Astrocyte of the hippocampus (primary cell): ENCODE measurements around the gene FBXL13.
A peak's percentile ranks its signal among the peaks of the same experiment; 100 is the strongest.
"Not testable (repeated sequence)": the region's sequence is repeated elsewhere in the genome, so short reads cannot be mapped to it uniquely, and the experiment has no call there.

Experiments used
- DNase-seq: peaks from one replicate; pipeline ENCODE4 v3.0.0; 2011; ENCODE audit warnings: low read depth, low spot score

The FBXL13 gene

DNA sequence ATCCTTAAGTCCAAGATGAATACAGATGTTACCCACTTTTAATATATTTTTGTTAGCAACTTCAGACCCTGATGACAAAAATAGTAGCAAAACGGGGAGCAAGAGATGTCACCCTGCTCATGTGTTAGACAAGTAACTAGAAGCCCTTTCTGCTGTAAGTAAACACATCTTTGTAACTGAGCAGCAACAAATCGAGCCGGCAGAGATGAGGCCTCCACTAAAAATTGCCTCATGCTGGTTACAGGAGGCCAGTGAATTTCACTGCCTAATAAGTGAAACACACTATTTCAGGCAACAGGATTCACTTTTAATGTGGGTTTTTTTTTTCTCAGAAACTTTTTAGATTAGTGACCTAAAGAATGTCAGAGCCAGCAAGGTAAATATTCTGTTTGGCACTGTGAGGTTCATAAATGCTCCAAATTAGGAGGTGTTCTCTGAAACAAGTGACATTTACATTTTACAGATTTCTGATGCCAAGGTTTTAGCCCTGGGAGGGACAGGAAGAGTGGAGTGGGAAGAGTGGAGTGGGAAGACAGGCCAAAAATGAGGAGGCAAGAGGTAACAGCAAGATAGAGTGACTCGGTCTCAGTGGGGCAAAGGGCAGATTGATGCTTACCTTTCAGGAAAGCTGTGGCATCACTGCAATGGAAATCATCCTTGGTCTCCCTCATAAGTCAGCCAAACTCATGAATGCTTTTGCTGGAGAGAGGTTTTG lies 215.4 kb downstream of the FBXL13 start:
- no peak for DNase-seq

DNA sequence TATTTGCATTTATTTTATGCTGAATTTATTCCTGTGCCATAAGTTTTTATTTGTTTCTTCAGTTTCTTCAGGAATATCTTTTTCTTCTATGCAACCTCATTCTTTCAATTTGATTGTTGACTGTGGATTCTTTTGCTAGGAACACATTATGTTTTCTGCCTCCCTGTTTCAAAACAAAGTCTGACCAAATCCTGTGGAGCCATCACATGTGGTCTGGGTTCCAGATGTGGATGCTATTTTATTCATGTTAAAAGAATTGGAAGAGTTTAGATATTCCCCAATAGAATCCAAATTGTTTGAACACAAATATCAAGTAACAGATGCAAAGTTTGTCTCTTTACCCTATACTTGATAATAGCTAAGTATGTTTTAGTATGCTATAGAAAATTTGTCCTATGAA lies 218.6 kb downstream of the FBXL13 start:
- no peak for DNase-seq

DNA sequence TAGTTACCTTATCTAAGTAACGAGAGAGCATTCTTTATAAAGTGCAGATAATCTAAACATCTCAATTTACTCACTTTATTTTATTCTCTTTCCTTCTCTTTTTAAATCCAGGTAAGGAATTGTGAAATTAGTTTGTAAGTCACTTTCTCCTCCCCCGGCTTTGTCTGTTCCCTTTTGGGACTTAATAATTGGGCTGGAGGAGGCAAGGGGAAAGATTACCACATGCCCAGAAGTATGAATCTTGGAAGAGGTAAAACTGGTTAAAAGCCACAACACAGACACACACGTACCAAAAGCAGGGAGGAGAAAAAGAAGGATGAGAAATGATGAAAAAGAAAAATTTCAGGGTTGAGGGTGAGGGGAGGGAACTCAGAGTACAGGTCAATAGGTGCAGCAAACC lies 225.1 kb downstream of the FBXL13 start:
- no peak for DNase-seq

DNA sequence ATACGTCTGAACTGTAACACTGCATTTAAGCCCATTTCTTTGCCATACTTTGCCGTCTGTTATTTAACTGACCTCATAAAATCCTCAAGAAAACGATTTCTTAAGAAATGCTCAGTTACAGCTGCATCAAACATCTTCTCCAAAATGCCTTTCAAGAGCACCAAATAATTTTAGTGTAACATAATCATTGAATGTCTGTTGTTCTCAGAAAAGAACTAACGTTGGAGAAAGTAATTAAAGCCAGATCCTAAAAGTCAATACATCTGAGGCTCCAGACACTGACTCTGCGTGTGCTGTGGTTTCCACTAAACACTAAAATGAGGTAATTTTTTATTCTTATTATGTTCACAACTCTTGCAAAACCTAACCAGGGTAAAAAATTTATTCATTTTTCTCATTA lies 225.5 kb downstream of the FBXL13 start:
- no peak for DNase-seq

GRCh38 chr7:102845346-102845745 lies 229.2 kb downstream of the FBXL13 start:
- DNase-seq: no peak

DNA sequence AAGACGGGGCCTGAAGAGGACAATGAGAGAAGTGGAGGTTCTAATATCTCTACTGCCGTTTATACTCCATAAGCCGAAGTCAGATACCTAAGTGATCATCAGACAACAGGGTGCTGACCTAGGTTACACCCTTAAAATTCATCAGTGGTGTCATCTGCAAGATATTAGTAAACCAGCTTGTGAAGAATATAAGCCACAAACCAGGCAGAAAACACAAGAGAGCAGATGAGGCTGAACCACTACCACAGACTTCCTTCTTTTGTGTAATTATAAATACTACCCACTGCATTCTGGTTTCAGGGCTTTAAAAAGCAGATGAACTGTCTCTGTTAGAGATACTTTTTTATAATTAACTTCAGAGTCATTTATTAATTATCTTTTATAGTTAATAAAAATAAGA lies 230.7 kb downstream of the FBXL13 start:
- DNase-seq: no peak

GRCh38 chr7:102842284-102842683 lies 232.3 kb downstream of the FBXL13 start:
- no peak for DNase-seq

- DNase-seq: peak; percentile 67
Measured at GRCh38 chr7:102841290-102841689, 233.3 kb downstream of the FBXL13 start.

GRCh38 chr7:102840404-102840803 lies 234.2 kb downstream of the FBXL13 start:
- DNase-seq: no peak

DNA sequence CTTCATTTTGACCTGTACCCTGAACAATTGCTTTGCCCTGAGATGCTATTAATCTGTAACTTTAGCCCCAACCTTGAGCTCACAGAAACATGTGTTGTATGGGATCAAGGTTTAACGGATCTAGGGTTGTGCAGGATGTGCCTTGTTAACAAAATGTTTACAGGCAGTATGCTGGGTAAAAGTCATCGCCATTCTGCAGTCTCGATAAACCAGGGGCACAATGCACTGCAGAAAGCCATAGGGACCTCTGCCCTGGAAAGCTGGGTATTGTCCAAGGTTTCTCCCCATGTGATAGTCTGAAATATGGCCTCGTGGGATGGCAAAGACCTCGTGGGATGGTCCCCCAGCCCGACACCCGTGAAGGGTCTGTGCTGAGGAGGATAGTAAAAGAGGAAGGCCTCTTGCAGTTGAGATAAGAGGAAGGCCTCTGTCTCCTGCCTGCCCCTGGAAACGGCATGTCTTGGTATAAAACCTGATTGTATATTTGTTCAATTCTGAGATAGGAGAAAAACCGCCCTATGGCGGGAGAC lies 236.0 kb downstream of the FBXL13 start:
- not testable (repeated sequence) for DNase-seq

DNA sequence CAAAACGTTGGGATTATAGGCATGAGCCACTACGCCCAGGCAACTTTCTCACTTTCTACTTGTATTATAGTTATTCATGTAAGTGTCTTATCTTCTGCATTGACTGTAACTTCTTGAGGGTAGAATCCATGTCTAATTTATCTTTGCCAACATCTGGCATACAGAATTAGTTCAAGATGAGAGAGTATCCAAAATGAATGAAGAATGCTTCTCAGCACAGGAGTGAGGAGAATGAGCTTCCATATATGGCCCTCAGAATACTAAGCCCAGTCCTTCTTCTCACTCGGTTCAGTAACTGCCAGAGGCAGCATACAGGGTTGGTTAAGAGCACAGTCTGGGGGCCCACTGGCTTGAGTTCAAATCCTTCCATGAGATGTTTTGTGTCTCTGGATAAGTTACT lies 236.8 kb downstream of the FBXL13 start:
- DNase-seq: no peak

DNA sequence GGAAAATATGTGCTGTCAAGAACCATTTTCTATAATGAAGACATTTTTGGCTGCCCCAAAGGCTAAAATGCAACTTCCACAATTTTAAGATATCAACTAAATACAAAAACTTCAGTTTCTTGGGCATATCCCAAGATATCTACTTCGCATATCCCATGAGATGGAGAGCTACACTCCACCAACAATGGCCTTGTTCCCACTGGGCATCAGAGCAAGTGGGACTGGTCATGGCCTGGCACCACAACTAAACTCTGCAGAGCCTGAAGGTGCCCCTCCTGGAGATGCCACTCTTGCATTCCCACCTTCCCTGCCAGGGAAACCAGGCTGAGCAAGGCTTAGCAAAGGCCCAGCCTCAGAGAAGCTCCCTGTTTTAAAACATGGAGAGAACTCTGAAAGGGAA lies 237.6 kb downstream of the FBXL13 start:
- peak; percentile 37 for DNase-seq

- peak; percentile 86 for DNase-seq
Measured at GRCh38 chr7:102836191-102836919, 238.2 kb downstream of the FBXL13 start.

DNA sequence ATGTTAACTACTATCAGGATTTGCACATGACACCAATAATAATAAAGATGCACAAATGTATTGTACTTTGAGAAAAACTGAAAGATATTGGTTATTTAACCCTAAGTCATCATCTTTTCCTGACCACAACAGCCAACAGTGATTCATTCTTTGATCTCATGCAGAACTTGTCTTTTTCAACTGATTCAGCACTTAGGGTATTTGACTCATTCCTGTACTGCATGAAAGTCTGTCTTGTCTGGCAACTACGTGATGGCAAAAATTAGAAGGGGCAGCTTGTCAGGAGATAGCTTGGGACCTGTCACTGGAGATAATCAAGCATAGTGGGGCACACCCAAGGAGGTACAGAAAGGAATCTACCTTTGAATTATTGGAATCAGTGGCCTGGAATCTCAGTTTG lies 239.6 kb downstream of the FBXL13 start:
- peak; percentile 71 for DNase-seq

GRCh38 chr7:102834466-102834865 lies 240.1 kb downstream of the FBXL13 start:
- no peak for DNase-seq

- DNase-seq: no peak
Measured at GRCh38 chr7:102833343-102833742, 241.3 kb downstream of the FBXL13 start.

DNA sequence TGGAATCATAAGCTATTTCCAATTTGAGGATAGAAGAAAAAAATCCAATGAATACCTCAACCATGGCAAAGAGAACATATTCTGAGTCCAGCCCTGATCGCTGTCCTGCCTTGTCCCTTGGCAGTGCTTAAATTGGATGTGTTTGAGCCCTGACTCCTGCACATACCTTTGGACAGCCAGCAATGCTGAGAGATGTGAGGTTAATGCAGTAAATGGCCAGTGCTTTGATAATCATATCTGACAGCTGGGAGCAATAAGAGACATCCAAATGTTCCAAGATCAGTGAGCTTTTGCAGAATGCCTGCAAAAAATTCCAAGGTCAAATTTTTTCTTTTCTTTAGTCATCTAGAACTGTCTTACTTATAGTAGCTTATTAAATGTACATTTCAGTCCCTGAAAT lies 241.9 kb downstream of the FBXL13 start:
- DNase-seq: no peak

DNA sequence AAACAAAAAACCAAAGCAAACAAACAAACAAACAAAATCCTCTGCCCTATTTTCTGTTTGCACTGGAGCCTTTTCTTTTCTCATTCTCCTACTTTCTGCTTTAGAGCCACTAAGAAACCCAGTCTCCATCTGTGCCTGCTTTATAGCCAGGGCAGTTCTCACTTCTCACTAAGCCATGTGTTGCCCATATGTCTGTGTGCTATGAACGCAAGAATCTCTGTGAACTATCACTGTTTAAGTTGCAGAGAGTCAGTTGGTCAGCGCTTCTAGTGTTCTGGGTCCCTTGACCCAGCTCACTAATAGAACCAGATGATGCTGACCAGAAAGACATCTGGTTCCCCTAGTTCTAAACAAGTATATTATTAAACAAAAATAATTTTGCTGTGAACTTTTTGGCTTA lies 244.4 kb downstream of the FBXL13 start:
- no peak for DNase-seq

DNA sequence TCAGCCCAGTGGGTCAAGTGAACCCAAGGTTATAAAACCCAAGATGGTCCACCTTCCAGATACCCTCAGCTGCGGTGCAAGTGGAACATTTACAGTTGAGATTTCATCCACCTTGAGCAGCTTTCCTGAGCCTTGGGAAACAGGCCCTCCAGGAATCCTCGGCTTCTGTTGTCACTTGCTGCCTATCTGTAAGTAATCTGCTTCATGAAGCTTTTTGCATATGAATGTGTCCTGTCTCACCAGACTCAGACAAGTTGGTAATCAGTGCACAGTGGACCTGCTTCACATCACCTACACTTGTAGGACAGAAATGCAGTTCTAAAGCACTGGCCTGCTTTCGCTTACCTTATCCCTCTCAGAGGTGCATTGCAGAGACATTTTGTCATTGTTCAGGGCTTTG lies 245.5 kb downstream of the FBXL13 start:
- DNase-seq: no peak

GRCh38 chr7:102828286-102828685 lies 246.3 kb downstream of the FBXL13 start:
- DNase-seq: no peak

DNA sequence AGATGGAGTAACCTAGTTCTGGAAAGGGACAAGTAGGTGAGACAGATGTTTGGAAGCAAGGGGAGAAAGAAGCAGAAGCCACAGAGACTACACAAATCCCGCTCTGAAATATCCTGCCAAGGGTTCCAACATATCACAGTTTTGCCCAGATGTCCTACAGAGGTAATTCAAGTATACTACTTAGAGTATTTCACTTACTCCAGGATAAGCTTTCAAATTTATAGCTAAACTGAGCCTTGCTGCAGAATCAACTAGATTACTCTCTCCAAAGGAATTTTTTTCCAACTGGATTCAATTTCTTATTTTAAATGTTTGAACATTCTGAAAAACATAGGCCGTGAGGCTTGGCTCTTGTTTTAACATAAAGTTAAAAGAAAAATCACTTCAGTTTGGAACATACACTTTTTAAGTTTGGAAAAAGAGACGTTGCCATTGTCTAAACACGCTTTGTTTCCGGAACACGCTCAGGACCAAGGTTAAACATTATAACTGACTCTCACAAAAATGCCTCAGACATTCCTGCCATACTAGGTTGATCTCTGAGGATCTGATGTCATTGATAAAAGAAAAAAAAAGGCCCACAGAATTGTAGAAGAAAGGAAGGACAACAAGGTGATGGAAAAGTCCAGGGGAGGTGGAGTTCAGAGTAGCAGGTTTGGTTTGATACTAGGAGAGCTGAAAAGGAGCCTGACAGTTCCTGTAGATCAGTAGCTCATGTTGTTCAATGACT lies 251.0 kb downstream of the FBXL13 start:
- DNase-seq: peak; percentile 38

- no peak for DNase-seq
Measured at GRCh38 chr7:102821994-102822747, 252.4 kb downstream of the FBXL13 start.
